ENCODE measurements around the gene CTNNA3. TPM values are rescaled to one million over a fixed set of nuclear protein-coding genes. Genes with fewer than 3 reads are reported as not detected.

The CTNNA3 gene
- total RNA-seq, 2 donors from 2014 or later, result 20.3 to 23.8 TPM

DNA sequence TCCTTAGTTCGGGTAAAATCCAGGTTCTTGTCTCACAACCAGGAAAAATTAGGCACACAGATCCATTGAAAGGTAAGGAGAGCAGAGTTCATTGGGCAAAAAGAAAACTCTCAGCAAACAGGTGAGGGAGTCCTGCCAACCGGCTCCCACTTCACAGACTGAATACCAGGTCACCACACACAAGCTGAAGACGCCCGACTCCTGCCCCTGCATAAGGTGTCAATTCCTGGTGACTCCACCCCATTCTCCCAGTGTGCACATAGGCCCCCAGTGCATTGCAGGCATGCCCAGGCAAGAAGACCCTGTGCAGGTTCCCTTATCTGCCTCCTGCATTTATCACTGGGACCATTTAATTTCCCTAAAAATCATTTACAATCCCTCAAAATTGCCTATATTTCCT, 415.6 kb downstream of the CTNNA3 start:
- Histone ChIP-seq H3K36me3 (no peaks in the 10 kb centered on the region), H3K4me1 (no peaks in the 10 kb centered on the region), H3K9me3 (no peaks in the 10 kb centered on the region), H3K27me3 (no peaks in the 10 kb centered on the region), H3K27ac (no peak overlapping the region), H3K4me3 (no peak overlapping the region)
- DNase-seq (ENCODE audit: low spot score), result no peak
- TF ChIP-seq, protein P1, sequence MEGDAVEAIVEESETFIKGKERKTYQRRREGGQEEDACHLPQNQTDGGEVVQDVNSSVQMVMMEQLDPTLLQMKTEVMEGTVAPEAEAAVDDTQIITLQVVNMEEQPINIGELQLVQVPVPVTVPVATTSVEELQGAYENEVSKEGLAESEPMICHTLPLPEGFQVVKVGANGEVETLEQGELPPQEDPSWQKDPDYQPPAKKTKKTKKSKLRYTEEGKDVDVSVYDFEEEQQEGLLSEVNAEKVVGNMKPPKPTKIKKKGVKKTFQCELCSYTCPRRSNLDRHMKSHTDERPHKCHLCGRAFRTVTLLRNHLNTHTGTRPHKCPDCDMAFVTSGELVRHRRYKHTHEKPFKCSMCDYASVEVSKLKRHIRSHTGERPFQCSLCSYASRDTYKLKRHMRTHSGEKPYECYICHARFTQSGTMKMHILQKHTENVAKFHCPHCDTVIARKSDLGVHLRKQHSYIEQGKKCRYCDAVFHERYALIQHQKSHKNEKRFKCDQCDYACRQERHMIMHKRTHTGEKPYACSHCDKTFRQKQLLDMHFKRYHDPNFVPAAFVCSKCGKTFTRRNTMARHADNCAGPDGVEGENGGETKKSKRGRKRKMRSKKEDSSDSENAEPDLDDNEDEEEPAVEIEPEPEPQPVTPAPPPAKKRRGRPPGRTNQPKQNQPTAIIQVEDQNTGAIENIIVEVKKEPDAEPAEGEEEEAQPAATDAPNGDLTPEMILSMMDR (IDR thresholded peaks at IDR 0.05), result no peak

DNA sequence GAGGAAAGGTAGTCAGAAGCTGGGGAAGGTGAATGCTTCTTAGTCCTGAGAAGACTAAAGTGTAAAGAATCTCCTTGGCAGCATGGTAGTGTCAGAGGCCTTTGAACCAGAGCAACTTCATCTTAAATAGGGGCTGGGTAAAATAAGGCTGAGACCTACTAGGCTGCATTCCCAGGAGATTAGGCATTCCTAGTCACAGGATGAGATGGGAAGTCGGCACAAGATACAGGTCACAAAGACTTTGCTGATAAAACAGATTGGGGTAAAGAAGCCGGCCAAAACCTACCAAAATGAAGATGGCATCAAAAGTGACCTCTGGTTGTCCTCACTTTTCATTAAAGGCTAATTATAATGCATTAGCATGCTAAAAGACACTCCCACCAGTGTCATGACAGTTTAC, 418.6 kb downstream of the CTNNA3 start:
- H3K9me3 ChIP-seq, result no peaks in the 10 kb centered on the region
- TF ChIP-seq, protein P1 (IDR thresholded peaks at IDR 0.05), result no peak
- no peaks in the 10 kb centered on the region for H3K27me3 ChIP-seq
- H3K4me3 ChIP-seq, result no peak overlapping the region
- H3K4me1 ChIP-seq, result no peaks in the 10 kb centered on the region
- H3K36me3 ChIP-seq, result no peaks in the 10 kb centered on the region
- DNase-seq (ENCODE audit: low spot score), result no peak
- H3K27ac ChIP-seq, result no peak overlapping the region

DNA sequence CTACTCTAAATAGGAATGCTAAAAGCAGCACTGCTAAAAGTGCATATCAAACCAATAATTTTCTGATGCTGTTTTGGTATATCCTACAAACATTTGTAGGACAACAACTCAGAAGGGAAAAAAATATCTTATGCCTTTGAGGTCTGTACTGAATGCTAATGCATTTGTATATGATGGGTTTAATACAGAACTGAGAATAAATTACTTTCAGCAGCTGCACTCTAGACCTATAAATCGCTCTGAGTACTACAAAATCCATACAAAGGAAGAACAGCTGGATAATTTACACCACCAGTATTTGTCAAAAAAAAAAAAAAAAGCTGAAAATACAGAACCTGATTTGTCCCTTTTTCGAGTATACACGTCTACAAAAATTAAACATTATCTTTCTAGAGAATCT, 426.2 kb downstream of the CTNNA3 start:
- Histone ChIP-seq H3K9me3 (no peaks in the 10 kb centered on the region), H3K27me3 (no peaks in the 10 kb centered on the region), H3K4me1 (no peaks in the 10 kb centered on the region), H3K4me3 (no peak overlapping the region), H3K27ac (no peak overlapping the region), H3K36me3 (no peaks in the 10 kb centered on the region)
- TF ChIP-seq, protein P1 (IDR thresholded peaks at IDR 0.05), result no peak
- DNase-seq (ENCODE audit: low spot score), result no peak

DNA sequence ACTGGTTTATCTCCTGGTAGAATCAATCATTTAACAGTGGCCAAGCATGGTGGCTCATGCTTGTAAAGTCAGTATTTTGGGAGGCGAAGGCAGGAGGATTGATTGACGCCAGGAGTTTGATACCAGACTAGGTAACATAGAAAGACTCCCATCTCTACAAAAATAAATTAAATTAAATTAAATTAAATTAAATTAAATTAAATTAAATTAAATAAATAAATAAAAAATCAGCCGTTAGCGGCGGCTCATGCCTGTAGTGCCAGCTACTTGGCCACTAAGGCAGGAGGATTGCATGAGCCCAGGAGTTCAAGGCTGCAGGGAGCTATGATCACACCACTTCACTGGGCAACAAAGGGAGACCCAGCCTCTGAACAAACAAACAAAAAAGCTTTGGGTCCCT, 427.8 kb downstream of the CTNNA3 start:
- H3K36me3 ChIP-seq, result no peaks in the 10 kb centered on the region
- TF ChIP-seq, protein P1 (IDR thresholded peaks at IDR 0.05), result no peak
- H3K4me1 ChIP-seq, result no peaks in the 10 kb centered on the region
- no peak for DNase-seq (ENCODE audit: low spot score)
- no peaks in the 10 kb centered on the region for H3K9me3 ChIP-seq
- H3K27ac ChIP-seq, result no peak overlapping the region
- no peaks in the 10 kb centered on the region for H3K27me3 ChIP-seq
- H3K4me3 ChIP-seq, result no peak overlapping the region

DNA sequence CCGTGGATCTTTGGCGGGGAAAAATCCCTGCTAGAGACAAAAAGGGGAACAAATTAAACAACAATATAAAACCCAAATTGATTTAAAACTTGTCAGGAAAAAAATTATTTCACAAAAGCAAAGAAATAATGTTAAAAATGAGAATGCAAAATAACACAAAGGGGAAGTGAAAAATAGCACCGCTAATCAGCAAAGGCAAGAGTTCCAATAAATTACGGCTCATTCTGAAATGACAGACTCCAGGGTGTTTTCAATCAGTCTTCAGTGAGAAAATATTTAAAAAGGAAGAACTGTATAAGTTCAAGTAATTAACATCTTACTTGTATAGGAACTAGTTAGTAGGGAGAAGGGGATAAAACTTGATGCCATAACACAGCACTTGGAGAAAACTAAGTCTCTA, 433.3 kb downstream of the CTNNA3 start:
- Histone ChIP-seq H3K27ac (no peak overlapping the region), H3K27me3 (no peaks in the 10 kb centered on the region), H3K4me1 (no peaks in the 10 kb centered on the region), H3K36me3 (no peaks in the 10 kb centered on the region), H3K4me3 (no peak overlapping the region), H3K9me3 (no peaks in the 10 kb centered on the region)
- DNase-seq (ENCODE audit: low spot score), result no peak
- TF ChIP-seq, protein P1 (IDR thresholded peaks at IDR 0.05), result no peak

DNA sequence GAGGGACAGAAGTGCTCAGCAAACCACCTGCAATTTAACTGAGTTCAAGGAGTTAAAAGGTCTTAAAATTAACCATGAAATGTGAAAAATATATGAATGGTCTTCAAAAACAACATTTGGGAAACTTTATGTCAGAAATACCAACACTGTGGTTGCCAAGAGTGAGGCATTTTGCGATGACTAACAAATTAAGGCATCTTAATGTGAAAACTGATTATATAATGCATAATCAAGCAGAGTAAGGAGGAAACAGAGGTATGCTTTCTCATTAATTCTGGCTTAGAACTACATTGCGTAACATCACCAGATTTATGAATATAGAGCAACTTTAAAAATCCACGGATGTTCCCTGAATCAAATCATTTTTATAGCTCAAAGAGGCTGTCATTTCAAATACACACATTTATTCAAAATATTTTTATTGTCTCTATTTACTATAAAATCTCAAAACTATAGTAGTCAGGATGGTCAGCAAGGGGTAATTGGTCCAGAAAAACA, 434.6 kb downstream of the CTNNA3 start:
- no peaks in the 10 kb centered on the region for H3K27me3 ChIP-seq
- H3K4me1 ChIP-seq, result no peaks in the 10 kb centered on the region
- no peaks in the 10 kb centered on the region for H3K9me3 ChIP-seq
- TF ChIP-seq, protein P1 (IDR thresholded peaks at IDR 0.05), result no peak
- H3K4me3 ChIP-seq, result no peak overlapping the region
- DNase-seq (ENCODE audit: low spot score), result no peak
- no peak overlapping the region for H3K27ac ChIP-seq
- no peaks in the 10 kb centered on the region for H3K36me3 ChIP-seq

All from right atrium auricular region (tissue), 2 donors.